IPS DF 19.7 (cell line): Measurements from ENCODE around the gene PIEZO2.

Experiments
- DNase-seq: peaks from one replicate; pipeline ENCODE4 v3.0.0-alpha.2; 2013; ENCODE audit warnings: low read depth, low spot score

Gene PIEZO2

GRCh38 chr18:11113046-11113548, 36.3 kb downstream of the PIEZO2 start:
- DNase-seq: no peak

DNA sequence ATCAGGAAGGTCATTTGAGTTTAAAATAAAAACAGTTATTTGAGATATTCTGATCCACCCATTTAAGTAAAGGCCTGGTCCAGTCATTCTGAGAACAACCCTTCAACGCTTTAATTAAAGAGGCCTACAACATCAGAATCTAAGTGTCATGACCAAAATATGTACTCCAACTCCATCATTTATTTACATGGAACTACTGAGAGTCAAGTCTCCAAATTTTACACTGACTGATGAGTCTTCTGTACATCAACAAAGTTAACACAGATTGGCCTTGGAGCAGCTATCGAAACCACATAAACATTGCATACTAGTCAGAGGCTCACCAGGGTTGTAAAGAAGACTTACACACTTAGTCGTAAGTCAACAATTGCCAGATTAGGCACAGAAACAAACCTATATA, 37.1 kb downstream of the PIEZO2 start:
- DNase-seq: no peak

- DNase-seq: no peak
Measured at GRCh38 chr18:11110509-11110908, 38.9 kb downstream of the PIEZO2 start.

- no peak for DNase-seq
Measured at GRCh38 chr18:11108947-11109346, 40.4 kb downstream of the PIEZO2 start.

DNA sequence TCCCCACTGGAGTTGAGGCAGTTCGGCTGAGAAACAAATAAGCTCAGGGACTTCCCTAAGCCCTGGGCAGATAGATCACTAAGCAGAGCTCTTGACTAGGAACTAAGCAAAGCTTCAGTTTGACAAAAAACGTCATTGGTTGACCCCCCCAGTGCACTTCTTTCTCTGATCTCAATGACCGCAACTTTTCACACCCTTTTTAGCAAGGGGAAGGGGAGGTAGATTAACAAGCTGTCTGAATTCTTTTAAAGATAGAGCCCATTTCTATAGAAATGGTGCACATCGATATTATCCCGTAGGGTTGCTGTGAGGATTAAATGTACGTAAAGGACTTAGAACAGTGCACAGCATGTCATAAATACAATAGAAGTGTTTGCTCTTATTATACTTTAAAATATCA, 42.5 kb downstream of the PIEZO2 start:
- DNase-seq: no peak

DNA sequence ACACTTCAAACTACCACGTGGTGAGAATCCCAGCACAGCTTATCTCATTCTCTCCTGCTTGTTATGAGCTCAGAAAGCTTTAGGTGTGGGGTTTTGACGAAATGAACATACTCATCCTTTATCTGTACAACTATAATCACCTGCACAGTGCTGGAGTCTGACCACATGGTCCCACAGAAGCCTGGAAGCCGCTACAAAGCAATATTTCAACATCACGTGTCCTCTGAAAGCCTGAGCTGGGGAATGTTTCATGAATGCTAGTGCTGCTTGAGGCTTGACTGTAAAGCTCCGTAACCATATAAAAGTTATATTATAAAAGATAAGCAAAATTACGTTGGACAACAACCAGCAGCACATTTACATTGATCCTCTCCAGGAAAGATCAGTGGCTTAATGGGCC, 43.9 kb downstream of the PIEZO2 start:
- no peak for DNase-seq

- no peak for DNase-seq
Measured at GRCh38 chr18:11104307-11104706, 45.1 kb downstream of the PIEZO2 start.

DNA sequence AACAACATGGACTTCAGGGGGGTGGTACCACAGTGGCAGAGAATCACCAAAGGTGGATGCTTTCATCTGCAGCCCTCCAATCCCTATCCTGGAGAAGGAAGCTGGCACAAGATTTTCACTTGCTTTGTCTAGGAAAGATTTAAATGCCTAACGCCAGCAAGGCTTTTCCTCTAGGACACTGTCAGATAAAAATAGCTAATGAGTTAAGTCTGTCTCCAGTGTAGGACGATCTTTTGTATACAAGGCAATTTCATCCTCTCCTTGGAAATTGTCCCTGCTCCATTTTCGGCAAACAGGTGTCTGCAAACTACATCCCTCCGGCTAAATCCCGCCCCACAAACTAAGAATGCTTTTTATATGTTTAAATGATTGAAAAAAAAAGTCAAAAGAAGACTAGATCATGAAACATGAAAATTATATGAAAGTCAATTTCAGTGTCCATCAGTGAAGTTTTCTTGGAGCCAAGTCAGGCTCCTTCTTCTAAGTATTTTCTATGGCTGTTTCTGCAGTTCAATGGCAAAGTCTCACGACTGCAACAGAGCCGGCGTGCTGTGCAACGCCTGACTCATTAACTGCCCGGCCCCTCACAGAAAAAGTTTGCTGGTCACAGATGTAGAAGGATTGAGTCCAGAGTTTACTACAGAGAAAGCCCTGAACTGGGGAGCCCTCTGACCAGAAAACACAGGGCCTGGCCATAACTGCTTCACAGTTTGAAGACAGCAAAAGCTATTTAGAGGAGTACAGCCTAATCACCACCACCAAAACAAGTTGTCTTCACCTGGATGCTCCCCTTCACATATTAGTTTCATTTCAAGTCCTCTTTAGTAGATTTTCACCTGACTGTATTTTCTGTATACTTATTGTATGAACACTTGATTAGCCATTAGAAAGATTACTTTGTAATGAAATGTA, 52.3 kb downstream of the PIEZO2 start:
- DNase-seq: no peak

DNA sequence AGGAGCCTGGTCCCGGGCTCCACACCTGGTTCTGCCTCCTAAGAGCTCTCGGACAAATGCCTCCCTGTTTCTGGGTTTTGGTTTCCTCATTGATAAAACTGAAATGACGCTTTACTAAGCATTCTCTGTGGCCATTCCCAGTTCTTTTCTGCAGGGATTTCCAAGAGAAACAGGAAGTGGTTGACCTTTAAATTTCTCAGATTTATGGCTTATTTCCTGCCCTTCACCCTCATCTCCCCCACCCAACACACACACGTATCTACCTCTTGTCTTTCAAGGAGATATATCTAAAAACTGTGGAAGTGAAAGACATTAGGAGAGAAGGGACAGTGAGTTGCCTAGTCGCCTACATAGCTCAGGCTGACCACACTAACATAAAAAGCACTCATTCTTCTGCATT, 53.0 kb downstream of the PIEZO2 start:
- DNase-seq: no peak

GRCh38 chr18:11095674-11096293, 53.6 kb downstream of the PIEZO2 start:
- DNase-seq: no peak

DNA sequence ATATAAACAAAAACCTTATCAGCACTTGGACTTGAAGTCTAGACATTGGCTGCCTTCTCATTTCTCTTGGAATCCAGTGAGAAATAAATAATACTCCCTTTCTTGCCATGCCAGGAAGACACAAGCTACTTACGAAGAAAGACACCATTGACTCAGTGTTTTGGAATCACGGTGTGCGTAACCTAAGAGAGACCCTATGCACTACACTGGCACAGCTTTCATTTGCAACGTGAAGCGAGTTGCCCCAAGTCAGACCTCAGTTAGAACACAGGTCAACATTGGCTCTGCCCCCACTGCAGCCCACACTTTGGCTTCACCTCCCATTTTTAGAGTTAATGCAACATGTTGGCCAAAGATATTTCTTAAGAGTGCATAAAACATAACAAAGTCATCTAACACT, 54.2 kb downstream of the PIEZO2 start:
- DNase-seq: no peak

DNA sequence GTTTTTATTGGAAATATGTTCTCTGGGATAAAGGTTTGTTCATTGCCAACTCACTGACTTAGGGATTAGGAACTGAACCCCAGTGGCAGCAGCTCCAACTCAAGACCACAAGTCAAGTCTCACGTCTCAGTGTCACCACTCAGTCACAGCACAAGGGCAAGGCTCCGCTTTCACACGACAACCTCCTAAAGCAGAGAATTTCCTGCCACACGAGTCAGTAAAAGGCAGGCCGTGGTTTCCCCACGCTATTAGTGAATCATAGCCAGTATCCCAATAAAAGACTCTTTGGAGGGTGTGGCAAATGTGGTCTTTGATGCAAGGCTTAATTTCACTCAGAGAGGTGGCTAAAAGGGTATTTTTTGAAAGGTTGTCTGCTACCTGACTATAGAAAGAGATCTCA, 57.6 kb downstream of the PIEZO2 start:
- DNase-seq: no peak

GRCh38 chr18:11089931-11090715, 59.2 kb downstream of the PIEZO2 start:
- no peak for DNase-seq

- no peak for DNase-seq
Measured at GRCh38 chr18:11081009-11081532, 68.3 kb downstream of the PIEZO2 start.

- no peak for DNase-seq
Measured at GRCh38 chr18:11078491-11078890, 70.9 kb downstream of the PIEZO2 start.

DNA sequence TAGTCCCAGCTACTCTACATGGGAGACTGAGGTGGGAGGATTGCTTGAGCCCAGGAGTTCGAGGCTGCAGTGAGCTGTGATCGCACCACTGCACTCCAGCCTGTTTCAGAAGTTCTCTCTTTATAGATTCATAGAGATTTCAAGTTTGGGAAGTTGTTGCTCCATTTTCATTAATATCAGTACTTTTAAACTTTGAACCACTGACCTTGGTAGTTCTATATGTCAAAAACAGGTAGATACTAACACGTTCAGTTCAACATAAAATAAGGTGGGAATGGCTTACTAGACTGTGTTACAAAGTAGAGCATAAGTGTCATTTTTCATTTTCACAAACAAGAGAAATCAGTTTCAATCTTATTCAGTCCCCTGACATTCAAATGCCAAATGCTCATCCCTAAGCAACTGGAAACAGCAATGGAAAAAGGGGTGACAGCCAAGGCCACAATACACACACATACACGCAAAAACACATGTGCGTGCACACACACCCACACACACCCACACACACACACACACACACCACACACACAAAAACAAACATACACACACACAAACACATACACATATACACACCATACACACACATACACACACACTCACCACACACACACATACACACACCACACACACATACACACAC, 71.7 kb downstream of the PIEZO2 start:
- no peak for DNase-seq

DNA sequence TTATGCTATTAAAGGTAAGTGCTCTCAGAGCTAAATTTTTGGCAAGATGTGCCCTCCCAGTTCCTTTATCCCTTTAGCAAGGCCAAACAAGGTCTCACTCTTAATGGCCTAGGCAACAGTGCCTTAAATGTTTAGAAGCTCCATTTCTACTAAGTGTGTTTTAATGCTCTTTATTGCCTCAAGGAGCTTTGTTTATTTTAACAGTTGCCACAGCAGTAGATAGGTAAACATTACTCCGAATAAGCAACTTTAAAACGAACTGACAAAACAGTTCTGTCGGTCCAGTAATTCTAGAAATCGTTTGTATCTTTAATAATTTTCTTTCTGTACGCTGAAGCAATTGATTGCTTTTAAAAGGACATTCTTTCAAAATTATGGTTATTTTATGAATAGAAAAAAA, 74.5 kb downstream of the PIEZO2 start:
- DNase-seq: no peak

- DNase-seq: no peak
Measured at GRCh38 chr18:11073971-11074370, 75.4 kb downstream of the PIEZO2 start.

DNA sequence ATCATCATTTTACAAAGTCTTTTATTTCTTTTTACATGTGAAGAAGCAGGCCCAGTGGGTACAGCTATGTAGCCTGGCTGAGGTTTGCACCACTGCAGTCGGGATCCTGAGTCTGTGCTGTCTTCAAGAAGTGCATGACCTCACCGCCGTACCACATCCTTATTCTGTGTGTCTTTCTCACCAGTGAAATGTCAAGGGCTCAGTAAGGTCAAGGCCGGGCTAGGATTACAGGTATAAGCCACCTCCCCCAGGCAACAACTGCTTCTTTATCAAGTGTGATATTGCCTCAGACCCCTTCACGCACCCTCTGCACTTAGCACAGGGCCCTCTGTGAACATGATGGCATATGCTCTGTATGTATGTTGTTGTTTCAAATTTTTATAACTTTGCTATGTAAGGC, 76.7 kb downstream of the PIEZO2 start:
- no peak for DNase-seq

- DNase-seq: no peak
Measured at GRCh38 chr18:11071300-11071699, 78.1 kb downstream of the PIEZO2 start.

DNA sequence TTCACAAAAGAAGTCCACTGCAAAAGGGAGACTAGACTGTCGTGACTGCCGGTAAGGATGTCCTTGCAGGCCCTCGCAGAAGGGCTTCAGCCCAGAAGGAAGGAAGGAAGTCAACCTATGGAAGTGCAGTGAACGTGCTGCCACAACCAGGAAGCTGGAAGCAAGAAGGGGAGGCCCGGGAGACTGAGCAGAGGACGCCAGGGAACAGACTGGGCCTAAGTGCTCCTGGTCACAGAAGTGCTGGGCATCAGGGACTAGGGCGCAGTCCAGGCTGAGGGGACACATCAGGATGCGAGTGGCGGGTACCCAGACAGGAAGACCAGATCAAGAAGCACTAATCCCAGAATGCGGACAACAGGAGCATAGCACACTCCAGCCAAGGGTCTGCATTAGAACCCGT, 78.8 kb downstream of the PIEZO2 start:
- no peak for DNase-seq
